Measurements from ENCODE around the gene YIPF4.

- TF ChIP-seq FOXM1 (IDR thresholded peaks at IDR 0.05; ENCODE audit: borderline replicate concordance) = no peak
- no peak for TF ChIP-seq BHLHE40 (IDR thresholded peaks at IDR 0.05; ENCODE audit: borderline replicate concordance)
Measured at GRCh38 chr2:32228181-32228580, 49.5 kb upstream of the YIPF4 start.
